ENCODE measurements around the gene NFE2. TPM values are rescaled to one million over a fixed set of nuclear protein-coding genes. Genes with fewer than 3 reads are reported as not detected.

NFE2 gene
- total and polyA plus RNA-seq, 2 of the 8 experiments (the other 6 are each of a cell fraction or from before 2014, with no cell fraction given): 2.0 to 6.1 TPM

DNA sequence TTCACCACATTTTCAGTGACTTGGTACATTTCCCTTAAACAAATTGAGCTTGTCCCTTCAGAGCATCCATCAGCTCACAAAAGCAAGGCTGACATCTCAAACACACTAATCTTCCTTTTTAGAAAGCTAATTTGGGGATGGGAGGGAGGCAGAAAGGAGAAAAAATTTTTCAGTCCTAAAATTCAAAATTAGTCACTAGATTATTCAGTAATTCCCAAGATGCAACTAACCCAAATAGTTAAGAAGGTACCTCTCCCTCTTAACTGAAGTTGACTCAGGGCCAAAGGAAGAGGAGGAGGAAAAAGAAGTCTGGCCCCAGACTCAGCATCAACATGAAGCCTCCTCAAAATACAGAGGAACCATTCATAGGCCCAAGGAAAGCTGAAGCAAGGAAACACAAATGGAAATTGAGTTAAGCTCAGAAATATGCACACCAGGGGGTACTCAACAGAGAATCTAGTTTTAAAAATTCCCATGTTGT, 42.6 kb downstream of the NFE2 start:
- POLR2A ChIA-PET (ENCODE audit: partially characterized antibody): interaction anchor here (0.6 to 44.8 kb wide), 18 partner anchors 9 to 129 kb away, joined by 3 to 1006 read pairs (median 7); partner anchors contain the start of genes CBX5, COPZ1 and HNRNPA1
- H4K20me1 ChIP-seq (replicated peaks in 1 of 2; ENCODE audit: control insufficient read depth in 1 of 2, insufficient read depth in 2 of 2, low read length in 2 of 2): no peaks in the 10 kb centered on the region
- H3K4me1 ChIP-seq (replicated peaks in 1 of 4; ENCODE audit: control insufficient read depth in 3 of 4, insufficient read depth in 4 of 4, low read length in 3 of 4): peaks cover 3 to 23% (median 15%) of the 10 kb centered on the region in 4 experiments
- peak overlapping the region; percentile 34; the same call in 1 of the 2 replicates for H2BK20ac ChIP-seq (ENCODE audit: low read length)
- TF ChIP-seq ATF3 (IDR thresholded peaks at IDR 0.05; ENCODE audit: insufficient read depth, low read depth, low read length): no peak
- TF ChIP-seq, protein P1, sequence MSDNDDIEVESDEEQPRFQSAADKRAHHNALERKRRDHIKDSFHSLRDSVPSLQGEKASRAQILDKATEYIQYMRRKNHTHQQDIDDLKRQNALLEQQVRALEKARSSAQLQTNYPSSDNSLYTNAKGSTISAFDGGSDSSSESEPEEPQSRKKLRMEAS (IDR thresholded peaks at IDR 0.05): no peak
- TF ChIP-seq HDAC2 (IDR thresholded peaks at IDR 0.05; ENCODE audit: borderline replicate concordance in 1 of 2, low read depth in 2 of 2, low read length in 2 of 2): no peak
- no peak for TF ChIP-seq RNF2 (IDR thresholded peaks at IDR 0.05; ENCODE audit: borderline replicate concordance, low read depth, low read length, missing control alignments, poor library complexity, severe bottlenecking)
- TF ChIP-seq YY1 (IDR thresholded peaks at IDR 0.05; ENCODE audit: low read depth, low read length): no peak
- no peak for TF ChIP-seq SRF (IDR thresholded peaks at IDR 0.05; ENCODE audit: low read depth, low read length)
- H4K5ac ChIP-seq (ENCODE audit: insufficient read length, low read depth, low read length): no peak overlapping the region
- H3K36me3 ChIP-seq (ENCODE audit: control insufficient read depth in 2 of 4, insufficient read depth in 4 of 4, low read length in 3 of 4): peaks cover 7 to 39% (median 23%) of the 10 kb centered on the region in 4 experiments
- no peak for FAIRE-seq
- H3K4me3 ChIP-seq (ENCODE audit: extremely low read depth in 1 of 4, insufficient read depth in 2 of 4, low read depth in 3 of 4, low read length in 4 of 4): peak overlapping the region in 2 of 4 experiments; percentile 10 to 54; a peak in 3 of 8 replicates
- H3K27ac ChIP-seq (ENCODE audit: low read depth, low read length): peak overlapping the region; percentile 44
- peaks cover 3 to 49% of the 10 kb centered on the region in 2 experiments; a peak in 3 of 4 replicates for H3K79me2 ChIP-seq (ENCODE audit: control insufficient read depth in 1 of 2, insufficient read depth in 2 of 2, low read length in 2 of 2)
- CTCF ChIA-PET (ENCODE audit: partially characterized antibody): interaction anchor here (0.6 to 3.2 kb wide), 14 partner anchors 18 to 141 kb away, joined by 3 to 10 read pairs (median 4); partner anchors contain the start of gene CBX5
- H2AK5ac ChIP-seq (ENCODE audit: low read depth, low read length): no peak overlapping the region; the same call in 1 of the 2 replicates
- no peaks in the 10 kb centered on the region for H3K27me3 ChIP-seq (replicated peaks in 1 of 4; ENCODE audit: control insufficient read depth in 3 of 4, extremely low read depth in 1 of 4, insufficient read depth in 3 of 4, low read length in 3 of 4)
- no peak overlapping the region for H3K18ac ChIP-seq (ENCODE audit: extremely low read depth, low read length)
- no peaks in the 10 kb centered on the region for H3K9me3 ChIP-seq (ENCODE audit: insufficient read depth in 2 of 2, low read depth in 1 of 2, low read length in 1 of 2)
- H3K4ac ChIP-seq (replicated peaks; ENCODE audit: insufficient read length, low read depth, low read length): no peak overlapping the region
- peak overlapping the region in 1 of 4 experiments; percentile 37; a peak in 1 of 7 replicates for H3K9ac ChIP-seq (replicated peaks in 1 of 4; ENCODE audit: extremely low read depth in 1 of 4, low read depth in 3 of 4, low read length in 3 of 4)
- H4K91ac ChIP-seq (replicated peaks; ENCODE audit: insufficient read length, low read length): peak overlapping the region; percentile 63
- peak overlapping the region; percentile 67; the same call in 1 of the 2 replicates for H2BK5ac ChIP-seq (ENCODE audit: low read depth, low read length)
- no peak overlapping the region for H2BK15ac ChIP-seq (ENCODE audit: low read length)
- H2BK120ac ChIP-seq (replicated peaks; ENCODE audit: low read depth, low read length): peak overlapping the region; percentile 79
- no peak for DNase-seq (ENCODE audit: low read depth in 1 of 2, low spot score in 2 of 2)
- no peak overlapping the region for H3K56ac ChIP-seq (replicated peaks; ENCODE audit: insufficient read length, low read depth, low read length)
- H3K4me2 ChIP-seq (ENCODE audit: insufficient read depth in 1 of 2, low read depth in 2 of 2, low read length in 2 of 2): peak overlapping the region; percentile 62 to 75; a peak in 3 of 4 replicates
- H2BK12ac ChIP-seq (ENCODE audit: low read depth, low read length): peak overlapping the region; percentile 45
- H2AFZ ChIP-seq (ENCODE audit: low read length): no peak overlapping the region
- no peak overlapping the region for H3K14ac ChIP-seq (ENCODE audit: insufficient read length)
- no peak overlapping the region for H4K8ac ChIP-seq (ENCODE audit: extremely low read depth, insufficient read depth, low read length)
- H3K23me2 ChIP-seq (ENCODE audit: low read depth, low read length): no peaks in the 10 kb centered on the region
- H3K23ac ChIP-seq (ENCODE audit: insufficient read length): no peak overlapping the region
- peaks cover 2% of the 10 kb centered on the region; the same call in 1 of the 2 replicates for H3K79me1 ChIP-seq (ENCODE audit: low read depth, low read length)

Measured in H1 (cell line).